ENCODE results near the gene CD300LG.

Gene CD300LG

DNA sequence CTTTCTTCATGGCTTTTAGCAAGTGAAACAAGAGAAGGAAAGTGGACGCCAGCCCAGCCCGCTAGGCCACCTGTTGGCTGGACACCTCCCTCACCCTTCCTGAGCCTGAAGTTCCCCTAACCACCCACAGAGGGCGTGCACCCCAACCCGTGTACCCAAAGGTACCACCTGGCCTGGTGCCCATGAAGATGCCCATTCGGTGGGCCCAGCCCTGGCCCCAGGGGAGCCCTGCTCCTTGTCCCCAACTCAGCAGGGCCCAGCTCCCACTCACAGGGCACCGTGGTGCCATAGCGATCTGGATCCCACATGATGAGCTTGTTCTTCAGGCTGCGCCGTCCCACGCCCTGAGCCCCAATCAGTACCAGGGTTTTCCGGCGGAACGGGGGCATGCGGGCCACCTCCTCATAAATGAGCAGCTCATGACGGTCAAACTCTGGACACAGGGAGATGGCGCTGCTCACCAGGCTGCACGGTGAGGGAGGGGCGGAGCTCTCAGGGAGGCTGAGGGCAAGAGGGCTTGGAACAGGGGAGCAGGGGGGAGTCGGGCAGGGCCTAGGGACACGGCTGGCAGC lies 33.5 kb downstream of the CD300LG start:
- FAIRE-seq (no peak), DNase-seq (ENCODE audit: insufficient read length, low spot score) (peak; percentile 77)
- TF ChIP-seq, protein P1, sequence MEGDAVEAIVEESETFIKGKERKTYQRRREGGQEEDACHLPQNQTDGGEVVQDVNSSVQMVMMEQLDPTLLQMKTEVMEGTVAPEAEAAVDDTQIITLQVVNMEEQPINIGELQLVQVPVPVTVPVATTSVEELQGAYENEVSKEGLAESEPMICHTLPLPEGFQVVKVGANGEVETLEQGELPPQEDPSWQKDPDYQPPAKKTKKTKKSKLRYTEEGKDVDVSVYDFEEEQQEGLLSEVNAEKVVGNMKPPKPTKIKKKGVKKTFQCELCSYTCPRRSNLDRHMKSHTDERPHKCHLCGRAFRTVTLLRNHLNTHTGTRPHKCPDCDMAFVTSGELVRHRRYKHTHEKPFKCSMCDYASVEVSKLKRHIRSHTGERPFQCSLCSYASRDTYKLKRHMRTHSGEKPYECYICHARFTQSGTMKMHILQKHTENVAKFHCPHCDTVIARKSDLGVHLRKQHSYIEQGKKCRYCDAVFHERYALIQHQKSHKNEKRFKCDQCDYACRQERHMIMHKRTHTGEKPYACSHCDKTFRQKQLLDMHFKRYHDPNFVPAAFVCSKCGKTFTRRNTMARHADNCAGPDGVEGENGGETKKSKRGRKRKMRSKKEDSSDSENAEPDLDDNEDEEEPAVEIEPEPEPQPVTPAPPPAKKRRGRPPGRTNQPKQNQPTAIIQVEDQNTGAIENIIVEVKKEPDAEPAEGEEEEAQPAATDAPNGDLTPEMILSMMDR (IDR thresholded peaks at IDR 0.05; ENCODE audit: insufficient read depth, missing control alignments), result peak; percentile 71

GRCh38 chr17:43881181-43881580 lies 34.2 kb downstream of the CD300LG start:
- DNase-seq (ENCODE audit: insufficient read length, low spot score), result no peak
- TF ChIP-seq, protein P1 (IDR thresholded peaks at IDR 0.05; ENCODE audit: insufficient read depth, missing control alignments), result no peak
- FAIRE-seq, result no peak

- DNase-seq (ENCODE audit: insufficient read length, low spot score) (no peak), FAIRE-seq (no peak)
- TF ChIP-seq, protein P1 (IDR thresholded peaks at IDR 0.05; ENCODE audit: insufficient read depth, missing control alignments), result no peak
These were observed 35.0 kb downstream of the CD300LG start for GRCh38 chr17:43881758-43882505.

- FAIRE-seq, result no peak
- DNase-seq (ENCODE audit: insufficient read length, low spot score), result no peak
- TF ChIP-seq, protein P1 (IDR thresholded peaks at IDR 0.05; ENCODE audit: insufficient read depth, missing control alignments), result no peak
These were observed 35.9 kb downstream of the CD300LG start for GRCh38 chr17:43882761-43883415.

DNA sequence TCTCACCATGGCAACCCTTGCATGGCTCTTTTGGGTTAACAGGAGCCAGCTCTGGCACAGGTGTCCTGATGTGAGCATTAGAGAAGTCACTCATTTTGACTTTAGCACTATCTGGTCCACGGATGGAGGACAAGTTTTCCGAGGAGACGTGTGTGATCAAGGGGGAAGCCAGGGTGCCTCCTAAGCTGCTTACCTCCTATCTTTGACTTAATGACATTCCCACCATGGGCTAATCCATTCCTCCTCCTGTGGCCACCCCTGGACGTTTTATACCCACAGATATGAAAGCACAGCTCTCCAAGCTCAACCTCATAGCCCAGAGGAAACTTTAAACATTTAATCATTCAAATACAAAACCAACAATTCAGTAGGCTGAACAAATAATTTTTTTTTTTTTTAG lies 41.6 kb downstream of the CD300LG start:
- peak; percentile 75 for DNase-seq (ENCODE audit: insufficient read length, low spot score)
- peak; percentile 46 for FAIRE-seq
- TF ChIP-seq, protein P1 (IDR thresholded peaks at IDR 0.05; ENCODE audit: insufficient read depth, missing control alignments), result no peak

- TF ChIP-seq, protein P1 (IDR thresholded peaks at IDR 0.05; ENCODE audit: insufficient read depth, missing control alignments), result no peak
- DNase-seq (ENCODE audit: insufficient read length, low spot score) (no peak), FAIRE-seq (no peak)
These were observed 43.3 kb downstream of the CD300LG start for GRCh38 chr17:43890240-43890639.
